ENCODE data around the gene MAGEF1. TPM values are rescaled to one million over a fixed set of nuclear protein-coding genes. Genes with fewer than 3 reads are reported as not detected.

Gene MAGEF1
- total RNA-seq, 1 donor from 2014 or later = 88.1 TPM

DNA sequence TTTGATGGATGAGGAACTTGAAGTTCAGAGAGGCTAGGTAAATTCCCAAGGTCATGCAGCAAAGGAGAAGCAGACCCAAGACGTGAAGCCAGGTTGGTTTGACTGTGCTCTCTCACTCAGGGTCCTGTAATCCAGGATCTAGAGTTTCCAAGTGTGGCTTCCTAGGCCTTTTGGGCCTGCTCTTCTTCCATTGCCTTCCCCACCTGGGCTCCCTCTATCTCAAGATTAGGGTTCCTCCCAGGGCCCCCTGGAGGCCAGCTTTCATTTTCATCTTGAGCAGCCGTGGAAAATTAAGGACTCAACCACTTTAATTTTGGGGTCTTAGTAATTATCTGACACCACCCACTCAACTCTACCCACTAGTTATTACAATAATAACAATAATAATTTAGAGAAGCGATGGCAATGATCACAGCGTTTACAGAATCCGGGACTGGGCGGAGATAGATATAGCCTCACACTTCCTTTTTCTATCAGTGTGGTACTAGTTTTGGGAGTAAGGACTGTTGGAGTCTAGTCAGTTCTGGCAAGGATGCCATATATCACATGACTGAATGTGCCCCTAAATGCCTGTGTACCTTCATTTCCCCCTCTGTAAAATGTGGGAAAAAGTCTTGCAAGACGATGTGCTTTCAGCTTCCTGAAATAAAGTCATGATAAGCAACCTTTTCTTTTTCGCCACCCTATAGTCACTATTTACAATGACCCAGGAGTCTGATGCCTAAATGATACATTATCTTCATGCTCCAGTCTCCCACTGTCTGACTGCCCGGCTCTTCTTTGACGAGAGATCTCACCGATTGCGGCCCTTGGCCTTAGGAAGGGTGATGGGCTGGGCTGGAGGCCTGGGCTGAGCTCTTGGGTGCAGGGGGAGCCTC, 30.2 kb upstream of the MAGEF1 start:
- Histone ChIP-seq H3K9ac (no peak overlapping the region), H3K4me2 (peak overlapping the region; percentile 60), H3K27me3 (no peaks in the 10 kb centered on the region), H3K36me3 (no peaks in the 10 kb centered on the region), H3F3A (ENCODE audit: low read depth) (peaks cover 17% of the 10 kb centered on the region), H3K4me1 (peaks cover 29% of the 10 kb centered on the region), H3K9me3 (ENCODE audit: low read depth) (no peaks in the 10 kb centered on the region), H2AFZ (replicated peaks) (no peak overlapping the region), H3K4me3 (no peak overlapping the region), H3K79me2 (ENCODE audit: low read depth) (no peaks in the 10 kb centered on the region), H3K27ac (no peak overlapping the region), H4K20me1 (ENCODE audit: low read depth) (no peaks in the 10 kb centered on the region)
- peak; percentile 34 for DNase-seq (ENCODE audit: low spot score)
- no peak for TF ChIP-seq EZH2 (IDR thresholded peaks at IDR 0.05)
- TF ChIP-seq EZH2phosphoT487 (IDR thresholded peaks at IDR 0.05) = no peak
- no peak overlapping the region for H3K4me3 Mint-ChIP-seq
- peaks cover 12% of the 10 kb centered on the region for H3K27me3 Mint-ChIP-seq (ENCODE audit: insufficient read depth, low read depth)
- H3K27ac Mint-ChIP-seq = no peak overlapping the region
- no peaks in the 10 kb centered on the region for H3K9me3 Mint-ChIP-seq
- H3K4me1 Mint-ChIP-seq = peaks cover 41% of the 10 kb centered on the region
- no peaks in the 10 kb centered on the region for H3K36me3 Mint-ChIP-seq

DNA sequence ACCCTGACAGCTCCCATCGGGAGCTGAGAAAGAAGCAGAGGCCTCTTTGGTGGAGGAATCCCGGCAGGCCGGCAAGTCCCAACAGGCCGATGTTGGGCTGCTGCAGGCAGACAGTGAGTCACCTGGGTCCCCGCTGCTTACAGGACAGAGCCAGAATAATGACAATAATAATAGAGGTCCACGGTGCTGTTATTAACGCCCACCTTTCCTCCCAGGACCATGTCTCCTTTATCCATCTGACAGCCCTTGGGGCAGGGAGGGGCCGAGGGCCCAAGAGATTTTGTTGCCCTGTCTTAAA, 29.3 kb upstream of the MAGEF1 start:
- Histone ChIP-seq H4K20me1 (ENCODE audit: low read depth) (no peaks in the 10 kb centered on the region), H3K4me3 (no peak overlapping the region), H3K36me3 (no peaks in the 10 kb centered on the region), H3K27me3 (no peaks in the 10 kb centered on the region), H2AFZ (replicated peaks) (no peak overlapping the region), H3K27ac (no peak overlapping the region), H3K4me2 (no peak overlapping the region), H3K4me1 (peaks cover 28% of the 10 kb centered on the region), H3K9ac (no peak overlapping the region), H3K9me3 (ENCODE audit: low read depth) (no peaks in the 10 kb centered on the region), H3K79me2 (ENCODE audit: low read depth) (no peaks in the 10 kb centered on the region), H3F3A (ENCODE audit: low read depth) (peaks cover 17% of the 10 kb centered on the region)
- Mint-ChIP-seq H3K4me1 (peaks cover 44% of the 10 kb centered on the region), H3K36me3 (no peaks in the 10 kb centered on the region), H3K9me3 (no peaks in the 10 kb centered on the region), H3K27ac (no peak overlapping the region), H3K27me3 (ENCODE audit: insufficient read depth, low read depth) (peaks cover 9% of the 10 kb centered on the region), H3K4me3 (no peak overlapping the region)
- TF ChIP-seq EZH2 (IDR thresholded peaks at IDR 0.05) (no peak), EZH2phosphoT487 (IDR thresholded peaks at IDR 0.05) (no peak)
- TF ChIP-seq, protein P1, sequence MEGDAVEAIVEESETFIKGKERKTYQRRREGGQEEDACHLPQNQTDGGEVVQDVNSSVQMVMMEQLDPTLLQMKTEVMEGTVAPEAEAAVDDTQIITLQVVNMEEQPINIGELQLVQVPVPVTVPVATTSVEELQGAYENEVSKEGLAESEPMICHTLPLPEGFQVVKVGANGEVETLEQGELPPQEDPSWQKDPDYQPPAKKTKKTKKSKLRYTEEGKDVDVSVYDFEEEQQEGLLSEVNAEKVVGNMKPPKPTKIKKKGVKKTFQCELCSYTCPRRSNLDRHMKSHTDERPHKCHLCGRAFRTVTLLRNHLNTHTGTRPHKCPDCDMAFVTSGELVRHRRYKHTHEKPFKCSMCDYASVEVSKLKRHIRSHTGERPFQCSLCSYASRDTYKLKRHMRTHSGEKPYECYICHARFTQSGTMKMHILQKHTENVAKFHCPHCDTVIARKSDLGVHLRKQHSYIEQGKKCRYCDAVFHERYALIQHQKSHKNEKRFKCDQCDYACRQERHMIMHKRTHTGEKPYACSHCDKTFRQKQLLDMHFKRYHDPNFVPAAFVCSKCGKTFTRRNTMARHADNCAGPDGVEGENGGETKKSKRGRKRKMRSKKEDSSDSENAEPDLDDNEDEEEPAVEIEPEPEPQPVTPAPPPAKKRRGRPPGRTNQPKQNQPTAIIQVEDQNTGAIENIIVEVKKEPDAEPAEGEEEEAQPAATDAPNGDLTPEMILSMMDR (IDR thresholded peaks at IDR 0.05) = no peak
- no peak for DNase-seq (ENCODE audit: low spot score)

DNA sequence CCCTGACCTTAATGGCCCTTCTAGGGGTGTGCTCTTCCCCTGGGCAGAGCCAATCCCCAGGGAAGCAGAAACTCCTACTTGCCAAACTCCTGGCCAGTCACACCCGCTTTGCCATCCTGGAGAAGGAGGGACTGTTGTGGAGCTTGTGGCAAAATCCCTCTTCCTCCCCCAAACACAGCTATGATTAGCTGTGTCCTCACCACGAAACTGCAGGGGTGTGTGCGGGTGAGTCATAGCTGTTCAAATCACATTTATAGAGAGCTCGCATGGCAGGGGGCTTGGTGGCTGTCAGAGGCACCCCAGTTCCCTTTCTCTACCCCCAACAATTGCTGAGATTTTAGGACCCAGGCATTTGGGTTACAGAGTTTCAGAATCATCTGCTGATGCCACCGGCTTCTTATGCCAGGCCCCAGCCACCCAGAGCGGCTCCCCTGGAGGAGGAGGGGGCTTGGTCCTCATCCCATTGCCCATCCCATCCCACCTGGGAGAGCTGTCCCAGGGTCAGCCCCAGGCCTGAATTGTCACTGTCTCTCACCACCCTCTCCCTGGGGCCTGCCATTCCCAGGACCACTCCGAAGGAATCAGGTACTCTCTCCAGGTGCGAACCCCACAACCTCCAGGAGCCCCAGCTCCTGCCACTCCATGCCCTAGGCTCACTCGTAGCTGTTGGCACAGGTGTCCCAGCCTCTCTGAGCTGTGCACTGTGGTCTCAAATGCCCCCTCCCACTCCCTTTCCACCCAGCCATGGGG, 28.8 kb upstream of the MAGEF1 start:
- Mint-ChIP-seq H3K4me1 (peaks cover 40% of the 10 kb centered on the region), H3K4me3 (no peak overlapping the region), H3K27ac (peak overlapping the region; percentile 76), H3K9me3 (no peaks in the 10 kb centered on the region), H3K27me3 (ENCODE audit: insufficient read depth, low read depth) (peaks cover 9% of the 10 kb centered on the region), H3K36me3 (no peaks in the 10 kb centered on the region)
- no peak overlapping the region for H3K27ac ChIP-seq
- no peak overlapping the region for H3K4me2 ChIP-seq
- H3K79me2 ChIP-seq (ENCODE audit: low read depth) = no peaks in the 10 kb centered on the region
- no peak overlapping the region for H3K9ac ChIP-seq
- H3K9me3 ChIP-seq (ENCODE audit: low read depth) = no peaks in the 10 kb centered on the region
- no peak for DNase-seq (ENCODE audit: low spot score)
- H3K36me3 ChIP-seq = no peaks in the 10 kb centered on the region
- no peaks in the 10 kb centered on the region for H3K27me3 ChIP-seq
- H4K20me1 ChIP-seq (ENCODE audit: low read depth) = no peaks in the 10 kb centered on the region
- peaks cover 23% of the 10 kb centered on the region for H3K4me1 ChIP-seq
- no peak overlapping the region for H2AFZ ChIP-seq (replicated peaks)
- TF ChIP-seq EZH2 (IDR thresholded peaks at IDR 0.05) = no peak
- TF ChIP-seq, protein P1 (IDR thresholded peaks at IDR 0.05) = no peak
- no peak for TF ChIP-seq EZH2phosphoT487 (IDR thresholded peaks at IDR 0.05)
- H3K4me3 ChIP-seq = no peak overlapping the region
- H3F3A ChIP-seq (ENCODE audit: low read depth) = peaks cover 17% of the 10 kb centered on the region
